GM21360 (cell line): ENCODE results near the gene ATP5ME.
"Not testable (repeated sequence)": the region's sequence is repeated elsewhere in the genome, so short reads cannot be mapped to it uniquely, and the experiment has no call there.

Experiments used
- ATAC-seq: cut with Tn5 transposase; IDR thresholded peaks from one replicate; pipeline ENCODE4 v1.9.1; 2021; ENCODE audit warnings: mild to moderate bottlenecking, moderate library complexity; ENCODE audit not compliant: unreplicated experiment

Gene ATP5ME

GRCh38 chr4:636628-637159, 37.4 kb downstream of the ATP5ME start:
- ATAC-seq = no peak

GRCh38 chr4:635851-636627, 38.0 kb downstream of the ATP5ME start:
- ATAC-seq = no peak

GRCh38 chr4:635066-635835, 38.8 kb downstream of the ATP5ME start:
- ATAC-seq = not testable (repeated sequence)

GRCh38 chr4:634599-634985, 39.5 kb downstream of the ATP5ME start:
- ATAC-seq = no peak

GRCh38 chr4:633976-634598, 40.0 kb downstream of the ATP5ME start:
- ATAC-seq = no peak

GRCh38 chr4:633406-633805, 40.7 kb downstream of the ATP5ME start:
- ATAC-seq = no peak

GRCh38 chr4:632926-633325, 41.1 kb downstream of the ATP5ME start:
- ATAC-seq = no peak

- no peak for ATAC-seq
Measured at GRCh38 chr4:632196-632790, 41.8 kb downstream of the ATP5ME start.

GRCh38 chr4:630656-631055, 43.4 kb downstream of the ATP5ME start:
- ATAC-seq = no peak

- ATAC-seq = no peak
Measured at GRCh38 chr4:629915-630641, 44.0 kb downstream of the ATP5ME start.

- ATAC-seq = no peak
Measured at GRCh38 chr4:629636-629914, 44.5 kb downstream of the ATP5ME start.

GRCh38 chr4:628821-629635, 45.0 kb downstream of the ATP5ME start:
- ATAC-seq = no peak

- ATAC-seq = no peak
Measured at GRCh38 chr4:628311-628741, 45.8 kb downstream of the ATP5ME start.

- no peak for ATAC-seq
Measured at GRCh38 chr4:627347-628125, 46.5 kb downstream of the ATP5ME start.

GRCh38 chr4:626201-627091, 47.6 kb downstream of the ATP5ME start:
- no peak for ATAC-seq

- no peak for ATAC-seq
Measured at GRCh38 chr4:625631-626161, 48.4 kb downstream of the ATP5ME start.

- no peak for ATAC-seq
Measured at GRCh38 chr4:624705-625590, 49.1 kb downstream of the ATP5ME start, which contains the start of gene PDE6B. Gene PDE6B, plus strand, starts transcription at chr4:625573. Its CDS starts 54 bp downstream, at chr4:625627.
